ENCODE measurements around the gene ZSCAN4. TPM values are rescaled to one million over a fixed set of nuclear protein-coding genes. Genes with fewer than 3 reads are reported as not detected.

ZSCAN4 gene
- total and polyA plus RNA-seq, 9 of the 15 experiments (the other 6 are each of a cell fraction or from before 2014, with no cell fraction given), result not detected

- intact Hi-C loops (cut with micrococcal nuclease), result no loop called here
- DNase-seq (ENCODE audit: extremely low read depth in 1 of 4, low spot score in 3 of 4) (no peak), ATAC-seq (no peak), FAIRE-seq (no peak)
- ChIA-PET POLR2A (interaction anchor here (1.0 to 1.1 kb wide), 2 partner anchors 16 to 19 kb away, joined by 4 to 6 read pairs; partner anchors contain the start of gene ZNF551), CTCF (ENCODE audit: low intra/inter-chr PET ratio) (no interaction called here)
- H2AFZ ChIP-seq (ENCODE audit: low read depth, low read length), result peak overlapping the region; percentile 70; the same call in 1 of the 2 replicates
- 2% methylated on average over 9 of the region's 9 CpGs for WGBS (ENCODE audit: insufficient coverage, low coverage, missing lambda C conversion rate)
- no peak overlapping the region for H3K9ac ChIP-seq (ENCODE audit: insufficient read depth in 1 of 2, low read depth in 2 of 2, low read length in 2 of 2)
- in situ Hi-C loops (cut with MboI), result no loop called here
- no peaks in the 10 kb centered on the region for H3K9me1 ChIP-seq (ENCODE audit: control insufficient read depth, insufficient read depth, low read length)
- H3K4me3 ChIP-seq, result no peak overlapping the region
- H3K4me2 ChIP-seq (ENCODE audit: insufficient read depth, low read length), result no peak overlapping the region
- H3K4me1 ChIP-seq (replicated peaks in 1 of 2; ENCODE audit: control insufficient read depth in 2 of 2, insufficient read depth in 2 of 2, low read length in 2 of 2), result peaks cover 0 to 8% of the 10 kb centered on the region in 2 experiments; a peak in 3 of 5 replicates
- no TSS peak for BruUV-seq (replicated peaks)
- H4K20me1 ChIP-seq (replicated peaks; ENCODE audit: control insufficient read depth, insufficient read depth, low read length), result no peaks in the 10 kb centered on the region
- H3K36me3 ChIP-seq (ENCODE audit: control insufficient read depth, insufficient read depth, low read length), result no peaks in the 10 kb centered on the region
- peaks cover 12 to 20% of the 10 kb centered on the region in 2 experiments for H3K27me3 ChIP-seq (ENCODE audit: control insufficient read depth in 2 of 2, insufficient read depth in 2 of 2, low read length in 2 of 2)
- H3K9me3 ChIP-seq (replicated peaks; ENCODE audit: control insufficient read depth, insufficient read depth, low read depth, low read length), result no peaks in the 10 kb centered on the region
- no peaks in the 10 kb centered on the region for H3K79me2 ChIP-seq (ENCODE audit: control insufficient read depth, insufficient read depth, low read length)
- no peak overlapping the region for H3K27ac ChIP-seq (ENCODE audit: extremely low read depth, low read depth, low read length)
- TF ChIP-seq ZNF584 (CRISPR knock-in tag; IDR thresholded peaks at IDR 0.05; ENCODE audit: low read depth) (no peak), E4F1 (CRISPR knock-in tag; IDR thresholded peaks at IDR 0.05; ENCODE audit: borderline replicate concordance) (no peak), FUS (optimal IDR thresholded peaks at IDR 0.05; ENCODE audit: low read depth, low read length) (no peak), THRA (IDR thresholded peaks at IDR 0.05) (no peak), ASH1L (IDR thresholded peaks at IDR 0.05; ENCODE audit: borderline replicate concordance, low read depth, partially characterized antibody) (no peak), ZNF253 (CRISPR knock-in tag; conservative IDR thresholded peaks at IDR 0.05) (no peak), KLF1 (tag; IDR thresholded peaks at IDR 0.05) (no peak), MECOM (CRISPR knock-in tag; IDR thresholded peaks at IDR 0.05) (no peak), GTF2E2 (tag; IDR thresholded peaks at IDR 0.05) (no peak), ZNF133 (CRISPR knock-in tag; IDR thresholded peaks at IDR 0.05) (no peak), ZBTB34 (CRISPR knock-in tag; IDR thresholded peaks at IDR 0.05) (no peak), ZNF609 (CRISPR knock-in tag; IDR thresholded peaks at IDR 0.05; ENCODE audit: borderline replicate concordance) (no peak)
Measured at GRCh38 chr19:57665261-57665806, 3.4 kb upstream of the ZSCAN4 start.
